GM18870 (cell line): Measurements from ENCODE around the gene DYNC1LI1.
"Not testable (repeated sequence)": the region's sequence is repeated elsewhere in the genome, so short reads cannot be mapped to it uniquely, and the experiment has no call there.

Source experiments
- ATAC-seq: cut with Tn5 transposase; IDR thresholded peaks from one replicate; pipeline ENCODE4 v1.9.1; 2021; ENCODE audit warnings: moderate library complexity; ENCODE audit not compliant: unreplicated experiment

Gene DYNC1LI1

DNA sequence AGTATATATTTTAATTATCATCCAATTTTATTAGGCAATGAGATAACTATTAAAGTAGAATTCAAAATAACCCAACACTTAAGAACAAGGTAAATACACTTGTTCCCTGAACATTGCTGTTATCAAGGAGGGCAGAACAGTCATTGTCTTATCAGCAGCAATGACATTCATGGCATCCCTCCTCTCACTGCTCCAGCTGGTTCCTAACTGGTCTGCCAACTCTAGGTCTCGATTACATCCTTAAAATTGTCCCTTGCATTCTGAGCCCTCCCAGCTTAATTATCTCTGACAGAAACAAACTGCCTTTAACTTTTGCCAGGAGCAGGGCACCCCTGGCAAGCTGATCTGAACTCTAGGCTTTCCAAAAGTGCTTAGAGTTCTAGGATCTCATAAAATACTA, 14.0 kb upstream of the DYNC1LI1 start:
- no peak for ATAC-seq

- no peak for ATAC-seq
Observed at GRCh38 chr3:32583708-32584107, 13.1 kb upstream of the DYNC1LI1 start.

DNA sequence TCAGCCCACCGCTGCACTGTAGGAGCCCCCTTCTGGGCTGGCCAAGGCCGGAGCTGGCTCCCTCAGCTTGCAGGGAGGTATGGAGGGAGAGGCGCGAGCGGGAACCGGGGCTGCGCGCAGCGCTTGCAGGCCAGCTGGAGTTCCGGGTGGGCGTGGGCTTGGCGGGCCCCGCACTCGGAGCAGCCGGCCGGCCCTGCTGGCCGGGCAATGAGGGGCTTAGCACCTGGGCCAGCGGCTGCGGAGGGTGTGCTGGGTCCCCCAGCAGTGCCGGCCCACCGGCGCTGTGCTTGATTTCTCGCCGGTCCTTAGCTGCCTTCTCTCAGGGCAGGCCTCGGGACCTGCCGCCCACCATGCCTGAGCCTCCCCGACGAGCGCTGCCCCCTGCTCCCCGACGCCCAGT, 8.0 kb upstream of the DYNC1LI1 start:
- not testable (repeated sequence) for ATAC-seq

DNA sequence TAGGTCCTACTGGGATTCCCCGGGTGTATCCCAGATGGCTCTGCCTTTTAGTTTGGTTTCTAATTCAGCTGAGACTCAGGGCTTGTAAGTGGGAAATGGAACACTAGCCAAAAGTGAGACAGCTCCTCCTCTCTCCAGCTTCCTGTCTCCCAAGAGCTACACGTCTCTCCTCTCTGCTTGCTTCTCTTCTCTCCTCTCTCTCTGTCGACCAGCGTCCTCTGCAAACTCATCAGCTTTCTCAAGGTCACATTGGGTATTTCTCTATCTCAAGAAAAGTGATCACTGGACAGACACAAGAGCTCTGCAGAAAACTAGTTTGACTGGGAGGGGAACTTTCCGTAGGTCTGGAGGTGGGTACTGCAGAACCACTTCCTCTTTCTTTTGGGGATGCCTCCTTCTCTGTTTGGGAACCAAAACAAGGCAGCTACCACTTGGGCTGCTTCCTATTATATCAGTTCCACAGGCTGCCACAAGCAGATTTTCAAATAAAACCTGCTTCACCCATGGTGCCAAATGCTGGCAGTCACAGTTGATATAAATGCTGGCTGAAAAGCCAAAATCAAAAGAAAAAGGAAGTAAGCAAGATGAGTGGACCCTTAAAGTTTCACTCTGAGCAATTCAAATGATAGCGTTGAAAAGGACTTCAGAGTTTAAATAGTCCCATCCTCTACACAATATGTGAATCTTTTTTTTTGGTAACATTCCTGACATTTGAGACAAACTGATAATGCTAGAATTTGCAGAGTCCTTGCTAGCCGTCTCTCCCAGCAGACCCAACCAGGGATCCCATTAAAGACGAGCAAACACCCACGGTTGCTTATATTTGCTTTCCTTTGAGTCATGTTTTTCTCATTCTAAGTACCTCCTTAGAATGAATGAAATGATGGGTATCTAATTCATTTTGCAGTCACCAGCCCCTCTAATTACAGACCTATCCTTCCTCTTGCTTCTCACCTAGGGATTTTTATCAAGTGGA, 7.2 kb upstream of the DYNC1LI1 start:
- ATAC-seq = peak; percentile 96

DNA sequence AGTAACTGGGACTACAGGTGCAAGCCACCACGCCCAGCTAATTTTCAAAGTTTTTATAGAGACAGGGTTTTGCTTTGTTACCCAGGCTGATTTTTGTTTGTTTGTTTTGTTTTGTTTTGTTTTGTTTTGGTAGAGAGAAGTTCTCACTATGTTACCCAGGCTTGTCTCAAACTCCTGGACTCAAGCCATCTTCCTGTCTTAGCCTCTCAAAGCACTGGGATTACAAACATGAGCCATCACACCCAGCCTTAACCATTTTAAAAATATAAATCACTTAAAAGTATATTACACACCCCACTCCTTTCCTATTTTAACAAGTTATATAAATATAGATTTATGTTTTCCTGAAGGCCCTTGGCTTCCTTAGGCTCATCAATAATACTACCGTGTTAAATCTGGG, 6.5 kb upstream of the DYNC1LI1 start:
- ATAC-seq = no peak

- ATAC-seq = no peak
Observed at GRCh38 chr3:32575451-32576113, 4.9 kb upstream of the DYNC1LI1 start.

- ATAC-seq = no peak
Observed at GRCh38 chr3:32571192-32571485, 481 bp upstream of the DYNC1LI1 start.

DNA sequence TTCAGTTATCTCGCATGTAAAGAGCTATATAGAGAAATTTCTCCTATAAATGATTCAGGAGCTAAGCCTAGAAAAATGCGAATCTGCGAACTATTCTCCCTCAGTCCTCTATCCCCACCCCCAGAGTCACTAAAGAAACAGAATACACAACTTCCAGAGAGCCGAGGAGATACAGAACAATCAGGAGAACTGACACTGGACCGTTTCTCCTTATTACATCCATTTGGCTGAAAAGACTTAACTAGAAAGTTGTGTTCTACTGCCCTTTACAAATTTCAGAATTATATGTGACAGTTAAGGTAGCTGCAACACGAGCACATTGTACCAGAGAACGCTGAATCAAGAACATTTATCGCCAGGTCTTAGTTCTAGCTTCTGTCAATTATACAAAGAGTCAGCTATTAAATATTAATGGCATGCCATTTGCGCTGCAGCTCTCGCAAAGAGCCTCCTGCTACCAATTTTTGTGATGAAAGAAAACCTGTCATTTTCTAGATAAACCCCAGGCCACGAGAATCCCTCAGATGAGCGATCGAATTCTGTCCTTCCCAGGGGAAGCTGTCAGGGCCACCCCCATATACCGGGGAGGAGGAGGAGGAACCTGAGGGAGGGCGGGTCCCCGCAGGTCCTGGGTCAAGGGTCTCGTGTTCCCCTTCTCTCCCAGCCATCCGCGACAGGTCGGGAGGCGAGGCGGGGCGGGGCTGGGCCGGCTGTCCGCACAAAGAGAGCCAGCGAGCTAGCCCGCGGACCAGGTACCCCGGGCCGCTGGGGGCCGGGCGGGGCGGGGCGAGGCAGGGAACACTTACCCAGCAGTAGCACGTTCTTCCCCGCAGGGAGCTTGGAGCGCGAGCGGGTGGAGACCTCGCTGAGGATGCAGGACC, 878 bp downstream of the DYNC1LI1 start:
- peak; percentile 36 for ATAC-seq

DNA sequence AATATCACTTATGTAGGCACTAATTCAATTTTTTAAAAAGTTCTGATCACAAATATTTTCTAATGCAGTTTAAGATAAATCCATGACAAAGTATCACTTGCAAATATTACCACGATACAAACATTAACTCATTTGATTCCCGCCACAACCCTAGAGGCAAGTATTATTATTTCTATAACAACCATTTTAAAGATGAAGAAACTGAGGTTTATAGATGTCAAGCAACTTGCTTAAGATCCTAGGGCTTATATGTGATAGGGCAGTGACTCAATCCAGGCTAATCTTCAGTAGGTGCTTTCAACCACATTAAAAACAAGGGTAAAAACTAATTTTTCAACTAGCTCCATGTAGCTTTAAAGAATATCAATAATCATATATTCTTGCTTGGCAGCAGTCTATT, 1.7 kb downstream of the DYNC1LI1 start:
- ATAC-seq = no peak

- ATAC-seq = no peak
Observed at GRCh38 chr3:32564195-32564594, 6.5 kb downstream of the DYNC1LI1 start.

DNA sequence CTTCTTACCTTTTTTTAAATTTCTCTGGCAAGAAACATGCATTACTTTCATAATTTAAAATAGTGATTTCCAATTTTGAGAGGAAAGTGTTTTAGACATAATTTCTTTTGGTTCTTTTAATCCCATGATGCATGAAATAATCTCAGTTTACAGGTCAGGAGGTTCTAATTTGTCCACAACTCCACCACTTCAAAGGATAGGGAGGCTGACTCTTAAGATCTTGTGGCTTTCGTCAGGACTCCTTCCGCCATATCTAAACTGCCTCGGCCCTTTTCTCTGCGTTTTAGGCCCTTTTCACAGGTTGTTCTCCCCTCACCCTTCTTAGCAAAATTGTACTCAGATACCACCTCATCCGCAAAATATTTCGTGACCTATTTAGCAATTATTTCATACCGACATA, 8.0 kb downstream of the DYNC1LI1 start:
- ATAC-seq = no peak

GRCh38 chr3:32557640-32558352, 12.9 kb downstream of the DYNC1LI1 start:
- no peak for ATAC-seq

- ATAC-seq = no peak
Observed at GRCh38 chr3:32556332-32556731, 14.3 kb downstream of the DYNC1LI1 start.

- no peak for ATAC-seq
Observed at GRCh38 chr3:32553973-32554372, 16.7 kb downstream of the DYNC1LI1 start.

DNA sequence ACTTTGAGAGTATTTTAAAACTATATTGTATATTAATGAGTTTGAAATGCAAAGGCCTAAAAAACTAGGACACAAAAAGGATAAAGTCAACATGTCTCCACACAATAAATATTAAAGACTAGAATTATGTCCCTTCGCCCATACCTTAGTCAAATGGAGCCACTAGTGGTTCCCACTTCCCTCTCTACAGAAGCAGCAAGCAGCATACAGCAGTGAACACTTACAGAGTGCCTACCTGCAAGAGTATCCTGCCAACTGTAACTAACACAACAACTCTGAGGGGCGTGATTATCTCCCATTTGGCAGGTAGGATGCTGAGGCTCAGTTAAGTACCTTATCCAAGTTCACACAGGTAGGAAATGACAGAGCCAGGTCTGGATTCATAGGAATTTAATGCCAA, 17.2 kb downstream of the DYNC1LI1 start:
- no peak for ATAC-seq

DNA sequence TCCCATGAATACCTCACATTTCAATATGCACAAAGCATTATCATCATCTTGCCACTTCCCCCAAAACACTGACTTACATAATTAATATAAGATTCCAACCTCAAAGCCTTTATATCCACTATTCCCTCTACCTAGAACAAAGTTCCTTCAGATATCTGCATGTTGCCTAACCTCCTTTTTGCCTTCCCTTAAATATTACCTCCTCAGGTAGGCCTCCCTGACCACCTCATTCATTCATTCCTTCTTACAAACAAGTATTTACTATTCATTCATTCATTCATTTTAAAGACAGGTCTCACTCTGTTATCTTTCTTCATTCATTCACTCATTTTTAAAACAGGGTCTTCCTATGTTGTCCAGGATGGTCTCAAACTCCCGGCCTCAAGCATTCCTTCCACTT, 18.6 kb downstream of the DYNC1LI1 start:
- ATAC-seq = no peak

- no peak for ATAC-seq
Observed at GRCh38 chr3:32551496-32551895, 19.2 kb downstream of the DYNC1LI1 start.

DNA sequence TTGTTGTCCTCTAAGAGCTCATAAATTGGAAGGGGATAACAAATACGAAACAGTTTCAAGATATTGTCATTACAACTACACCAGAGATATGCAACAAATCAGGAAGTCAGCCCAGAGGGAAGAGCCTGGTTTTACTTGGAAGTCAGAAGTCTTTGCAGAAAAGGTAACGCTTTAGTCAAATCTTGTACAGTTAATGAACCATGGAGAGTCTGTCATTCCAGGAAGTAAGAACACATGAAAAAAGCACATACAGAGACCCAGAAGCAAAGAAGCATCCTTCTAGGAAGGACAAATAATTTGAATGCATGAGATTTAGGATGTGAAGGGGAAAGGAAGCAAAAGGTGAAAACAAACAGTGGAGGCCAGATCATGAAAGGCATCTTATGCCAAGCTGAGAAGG, 19.6 kb downstream of the DYNC1LI1 start:
- ATAC-seq = no peak

GRCh38 chr3:32545305-32545704, 25.4 kb downstream of the DYNC1LI1 start:
- ATAC-seq = no peak

GRCh38 chr3:32544894-32545293, 25.8 kb downstream of the DYNC1LI1 start:
- ATAC-seq = no peak

GRCh38 chr3:32542807-32543206, 27.9 kb downstream of the DYNC1LI1 start:
- no peak for ATAC-seq
